Large intestine (tissue), 3 donors: Measurements from ENCODE around the gene MAGIX. TPM values are rescaled to one million over a fixed set of nuclear protein-coding genes. Genes with fewer than 3 reads are reported as not detected.

Experiments used
- DNase-seq, 2 donors: peaks; one replicate each; pipeline versions ENCODE4 v3.0.0 to v3.0.0-alpha.2; 2013
- H3K27ac ChIP-seq: one replicate; pipeline ENCODE4 v1.5.1; 2013; ENCODE audit warnings: low read length
- H3K27me3 ChIP-seq: 2 replicates; pipeline ENCODE4 v1.6.1; 2013; ENCODE audit warnings: low read length; ENCODE audit not compliant: control insufficient read depth, insufficient read depth
- H3K36me3 ChIP-seq: 2 replicates; pipeline ENCODE4 v1.6.1; 2013; ENCODE audit warnings: low read length; ENCODE audit not compliant: control insufficient read depth, insufficient read depth
- H3K4me1 ChIP-seq: one replicate; pipeline ENCODE4 v1.6.1; 2013; ENCODE audit warnings: low read length; ENCODE audit not compliant: control insufficient read depth, insufficient read depth
- H3K4me3 ChIP-seq: one replicate; pipeline ENCODE4 v1.5.1; 2013; ENCODE audit warnings: low read length
- H3K9me3 ChIP-seq: one replicate; pipeline ENCODE4 v1.6.1; 2013; ENCODE audit warnings: mild to moderate bottlenecking, low read depth, low read length, moderate library complexity; ENCODE audit not compliant: control insufficient read depth
- whole genome bisulfite sequencing: methylation state at CpG from one replicate; pipeline ENCODE4 v1.1.5; 2013; ENCODE audit warnings: low lambda C conversion rate; ENCODE audit not compliant: insufficient coverage; 5-methylcytosine and 5-hydroxymethylcytosine counted together
- polyA plus RNA-seq: library from polyadenylated mRNA; unstranded; fragments of 120-200 nt; gene quantifications from one replicate; pipeline ENCODE4 v1.2.1, GENCODE V29; 2013

MAGIX gene
- polyA plus RNA-seq, 1 donor: 2.5 TPM

- Histone ChIP-seq H3K4me3 (peak overlapping the region; percentile 68), H3K9me3 (no peaks in the 10 kb centered on the region), H3K27ac (peak overlapping the region; percentile 74), H3K27me3 (no peaks in the 10 kb centered on the region), H3K36me3 (peaks cover 10% of the 10 kb centered on the region), H3K4me1 (peaks cover 12% of the 10 kb centered on the region)
- no CpG with 5 or more reads among the region's 46 CpGs for WGBS
- DNase-seq: peak; percentile 90 to 91
Observed at GRCh38 chrX:49184294-49185281, 22.0 kb downstream of the MAGIX start.

- Histone ChIP-seq H3K27ac (peak within 1 kb of the TSS; percentile 24), H3K4me3 (peak within 1 kb of the TSS; percentile 68), H3K4me1 (peaks cover 15% of the 10 kb centered on the region), H3K36me3 (peaks cover 4% of the 10 kb centered on the region), H3K27me3 (no peaks in the 10 kb centered on the region), H3K9me3 (no peaks in the 10 kb centered on the region)
- DNase-seq: peak; percentile 56 to 79
- WGBS: no CpG with 5 or more reads among the region's 62 CpGs
Observed at GRCh38 chrX:49186125-49187027, 23.8 kb downstream of the MAGIX start, which contains the start of gene PRICKLE3. Gene PRICKLE3 (minus strand): TSS chrX:49186373. CDS start chrX:49186297, 76 bp downstream.

GRCh38 chrX:49187028-49187394, 24.5 kb downstream of the MAGIX start:
- DNase-seq: no peak
- no CpG with 5 or more reads among the region's 15 CpGs for WGBS

GRCh38 chrX:49187526-49187925, 25.0 kb downstream of the MAGIX start:
- Histone ChIP-seq H3K27ac (no peak overlapping the region), H3K27me3 (no peaks in the 10 kb centered on the region), H3K4me3 (no peak overlapping the region), H3K4me1 (peaks cover 15% of the 10 kb centered on the region), H3K36me3 (peaks cover 4% of the 10 kb centered on the region), H3K9me3 (no peaks in the 10 kb centered on the region)
- WGBS: no CpG with 5 or more reads among the region's 10 CpGs
- DNase-seq: no peak

More at GRCh38 chrX:49187028-49187394, 24.5 kb downstream of the MAGIX start:
- Histone ChIP-seq H3K36me3 (peaks cover 4% of the 10 kb centered on the region), H3K9me3 (no peaks in the 10 kb centered on the region), H3K4me1 (peaks cover 15% of the 10 kb centered on the region), H3K27me3 (no peaks in the 10 kb centered on the region), H3K4me3 (no peak overlapping the region), H3K27ac (no peak overlapping the region)

GRCh38 chrX:49188468-49189076, 26.0 kb downstream of the MAGIX start:
- H3K9me3 ChIP-seq: no peaks in the 10 kb centered on the region
- H3K27ac ChIP-seq: no peak overlapping the region
- peaks cover under 1% of the 10 kb centered on the region for H3K36me3 ChIP-seq
- H3K4me3 ChIP-seq: no peak overlapping the region
- WGBS: no CpG with 5 or more reads among the region's 8 CpGs
- no peaks in the 10 kb centered on the region for H3K27me3 ChIP-seq
- peaks cover 15% of the 10 kb centered on the region for H3K4me1 ChIP-seq
- DNase-seq: no peak

- Histone ChIP-seq H3K9me3 (no peaks in the 10 kb centered on the region), H3K36me3 (no peaks in the 10 kb centered on the region), H3K4me1 (peaks cover 11% of the 10 kb centered on the region), H3K4me3 (no peak overlapping the region), H3K27ac (no peak overlapping the region), H3K27me3 (no peaks in the 10 kb centered on the region)
- DNase-seq: no peak
- no CpG with 5 or more reads among the region's 6 CpGs for WGBS
Observed at GRCh38 chrX:49189606-49190005, 27.0 kb downstream of the MAGIX start.

GRCh38 chrX:49190821-49191573, 28.4 kb downstream of the MAGIX start:
- no peaks in the 10 kb centered on the region for H3K9me3 ChIP-seq
- H3K27me3 ChIP-seq: no peaks in the 10 kb centered on the region
- peaks cover 11% of the 10 kb centered on the region for H3K4me1 ChIP-seq
- WGBS: 0% methylated on average over 3 of the region's 32 CpGs
- peak overlapping the region; percentile 89 for H3K27ac ChIP-seq
- H3K4me3 ChIP-seq: peak overlapping the region; percentile 77
- no peaks in the 10 kb centered on the region for H3K36me3 ChIP-seq
- peak; percentile 97 to 99 for DNase-seq

- H3K4me3 ChIP-seq: peak overlapping the region; percentile 77
- peaks cover 8% of the 10 kb centered on the region for H3K4me1 ChIP-seq
- no CpG with 5 or more reads among the region's 34 CpGs for WGBS
- peak overlapping the region; percentile 89 for H3K27ac ChIP-seq
- no peak for DNase-seq
- no peaks in the 10 kb centered on the region for H3K36me3 ChIP-seq
- no peaks in the 10 kb centered on the region for H3K27me3 ChIP-seq
- no peaks in the 10 kb centered on the region for H3K9me3 ChIP-seq
Observed at GRCh38 chrX:49191574-49192011, 29.0 kb downstream of the MAGIX start.

GRCh38 chrX:49192722-49193328, 30.3 kb downstream of the MAGIX start:
- H3K9me3 ChIP-seq: no peaks in the 10 kb centered on the region

More at GRCh38 chrX:49192722-49193328, 30.3 kb downstream of the MAGIX start:
- no peak overlapping the region for H3K4me3 ChIP-seq
- DNase-seq: peak in 1 of 2 donors; percentile 16
- no peaks in the 10 kb centered on the region for H3K36me3 ChIP-seq
- H3K27me3 ChIP-seq: no peaks in the 10 kb centered on the region
- no peak overlapping the region for H3K27ac ChIP-seq
- peaks cover 6% of the 10 kb centered on the region for H3K4me1 ChIP-seq
- WGBS: no CpG with 5 or more reads among the region's 10 CpGs
